Right renal cortex interstitium (tissue), 3 donors: ENCODE results near the gene MARCHF6. TPM values are rescaled to one million over a fixed set of nuclear protein-coding genes. Genes with fewer than 3 reads are reported as not detected.
"Not testable (repeated sequence)": the region's sequence is repeated elsewhere in the genome, so short reads cannot be mapped to it uniquely, and the experiment has no call there.

ENCODE experiments used
- DNase-seq, 3 donors: peaks; one replicate each; pipeline ENCODE4 v3.0.0-alpha.2; 2013; ENCODE audit warnings: low read depth in 3 of 3, low spot score in 2 of 3
- polyA plus RNA-seq, 3 donors: library from polyadenylated mRNA; unstranded; fragments of 120-200 nt; gene quantifications; one replicate each; pipeline ENCODE4 v1.2.1, GENCODE V29; 2013; ENCODE audit not compliant: insufficient read length in 3 of 3

Gene MARCHF6
- polyA plus RNA-seq, 3 donors: 185 to 198 (median 186) TPM

- DNase-seq: no peak
Measured at GRCh38 chr5:10348258-10348657, 5.2 kb upstream of the MARCHF6 start.

GRCh38 chr5:10351199-10351905 lies 2.1 kb upstream of the MARCHF6 start:
- no peak for DNase-seq

- no peak for DNase-seq
Measured at GRCh38 chr5:10351919-10352318, 1.6 kb upstream of the MARCHF6 start.

GRCh38 chr5:10352430-10353240 lies 860 bp upstream of the MARCHF6 start:
- no peak for DNase-seq

- no peak for DNase-seq
Measured at GRCh38 chr5:10354048-10354872, 765 bp downstream of the MARCHF6 start.

- no peak for DNase-seq
Measured at GRCh38 chr5:10355071-10355889, 1.8 kb downstream of the MARCHF6 start.

GRCh38 chr5:10358999-10359398 lies 5.5 kb downstream of the MARCHF6 start:
- no peak for DNase-seq

GRCh38 chr5:10360686-10361085 lies 7.2 kb downstream of the MARCHF6 start:
- no peak for DNase-seq

GRCh38 chr5:10363519-10364185 lies 10.2 kb downstream of the MARCHF6 start:
- DNase-seq: no peak

- no peak for DNase-seq
Measured at GRCh38 chr5:10364186-10364689, 10.7 kb downstream of the MARCHF6 start.

- no peak for DNase-seq
Measured at GRCh38 chr5:10365782-10366181, 12.3 kb downstream of the MARCHF6 start.

- DNase-seq: no peak
Measured at GRCh38 chr5:10366310-10367272, 13.1 kb downstream of the MARCHF6 start.

- no peak for DNase-seq
Measured at GRCh38 chr5:10367579-10367978, 14.1 kb downstream of the MARCHF6 start.

- DNase-seq: no peak
Measured at GRCh38 chr5:10370931-10371330, 17.4 kb downstream of the MARCHF6 start.

- DNase-seq: not testable (repeated sequence)
Measured at GRCh38 chr5:10371369-10371768, 17.9 kb downstream of the MARCHF6 start.

- no peak for DNase-seq
Measured at GRCh38 chr5:10372726-10373709, 19.5 kb downstream of the MARCHF6 start.
